Keratinocyte (primary cell): Measurements from ENCODE around the gene FBXL12.

Experiments
- CTCF ChIP-seq, 3 experiments: IDR thresholded peaks in 1 of 3; conservative IDR thresholded peaks in 1 of 3; optimal IDR thresholded peaks in 1 of 3; 2 replicates in 2 of 3; 3 replicates in 1 of 3; pipeline versions ENCODE3 to v1.5.1; 2011; ENCODE audit warnings: low read length in 3 of 3, mild to moderate bottlenecking in 3 of 3, moderate library complexity in 2 of 3, control low read depth in 1 of 3, inconsistent platforms in 1 of 3; ENCODE audit not compliant: insufficient read depth in 2 of 3; ENCODE audit errors: extremely low read depth in 1 of 3
- EZH2 ChIP-seq: IDR thresholded peaks from one replicate; pipeline ENCODE4 v1.6.1; 2012; ENCODE audit warnings: inconsistent platforms, mild to moderate bottlenecking, low read length, moderate library complexity

- no peak for TF ChIP-seq CTCF (optimal IDR thresholded peaks at IDR 0.05 in 1 of 3, IDR thresholded peaks at IDR 0.05 in 1 of 3, conservative IDR thresholded peaks at IDR 0.05 in 1 of 3; ENCODE audit: extremely low read depth in 1 of 3, insufficient read depth in 2 of 3, low read length in 3 of 3)
- no peak for TF ChIP-seq EZH2
Measured at GRCh38 chr19:9856609-9857008, 37.7 kb upstream of the FBXL12 start.
